Stimulated activated CD8-positive, alpha-beta memory T cell treated with anti-CD3 and anti-CD28 coated beads, Interleukin-15, amount 100 ng/mL, for 48 hours (primary cell): ENCODE measurements around the gene CCR6.
"Not testable (repeated sequence)": the region's sequence is repeated elsewhere in the genome, so short reads cannot be mapped to it uniquely, and the experiment has no call there.

Source experiments
- DNase-seq, 2 donors: peaks; one replicate each; pipeline ENCODE4 v3.0.0-alpha.2; 2020; ENCODE audit warnings: low read depth in 2 of 2

Gene CCR6

DNA sequence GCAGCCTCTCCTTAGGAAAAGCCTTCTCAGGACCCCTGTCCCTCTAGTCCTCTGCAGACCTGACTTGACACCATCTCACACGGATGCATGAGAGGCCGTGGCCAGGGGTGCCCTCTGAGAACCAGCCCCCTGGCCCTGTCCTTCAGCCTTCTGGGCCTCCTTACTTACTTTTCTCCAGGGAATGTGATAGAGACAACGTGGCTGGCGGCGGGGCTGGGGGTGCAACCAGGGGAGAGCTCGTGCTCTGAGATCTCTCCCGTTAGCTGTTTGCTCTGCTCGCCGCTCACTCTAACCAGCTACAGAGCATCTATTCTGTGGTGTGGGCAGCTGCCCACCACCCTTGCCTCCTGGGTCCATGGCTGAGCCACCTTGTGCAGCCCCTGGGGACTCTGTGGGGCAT lies 20.1 kb downstream of the CCR6 start:
- no peak for DNase-seq

GRCh38 chr6:167145461-167145860 lies 22.6 kb downstream of the CCR6 start:
- DNase-seq = no peak

- no peak for DNase-seq
Measured at GRCh38 chr6:167146135-167146534, 23.2 kb downstream of the CCR6 start.

- DNase-seq = no peak
Measured at GRCh38 chr6:167146977-167147376, 24.1 kb downstream of the CCR6 start.

GRCh38 chr6:167148021-167148420 lies 25.1 kb downstream of the CCR6 start:
- DNase-seq = no peak

DNA sequence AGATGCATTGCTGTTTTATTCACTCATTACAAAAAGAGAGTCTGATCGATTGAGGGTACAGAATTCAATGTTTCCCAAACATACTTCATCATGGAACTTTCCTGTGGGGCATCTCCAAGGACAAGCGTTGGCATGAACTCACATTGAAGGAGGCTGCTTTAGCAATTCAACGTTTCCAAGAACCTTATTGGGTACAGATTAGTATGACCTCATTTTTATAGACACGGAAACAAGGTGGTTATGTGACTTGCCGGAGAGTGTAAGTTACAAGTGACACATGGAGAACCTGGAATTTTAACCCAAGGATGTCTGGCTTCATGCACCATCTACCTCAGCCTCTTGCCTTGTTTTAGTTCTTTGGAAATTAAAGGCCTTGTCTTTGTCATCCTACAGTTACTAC lies 26.1 kb downstream of the CCR6 start:
- DNase-seq = no peak

DNA sequence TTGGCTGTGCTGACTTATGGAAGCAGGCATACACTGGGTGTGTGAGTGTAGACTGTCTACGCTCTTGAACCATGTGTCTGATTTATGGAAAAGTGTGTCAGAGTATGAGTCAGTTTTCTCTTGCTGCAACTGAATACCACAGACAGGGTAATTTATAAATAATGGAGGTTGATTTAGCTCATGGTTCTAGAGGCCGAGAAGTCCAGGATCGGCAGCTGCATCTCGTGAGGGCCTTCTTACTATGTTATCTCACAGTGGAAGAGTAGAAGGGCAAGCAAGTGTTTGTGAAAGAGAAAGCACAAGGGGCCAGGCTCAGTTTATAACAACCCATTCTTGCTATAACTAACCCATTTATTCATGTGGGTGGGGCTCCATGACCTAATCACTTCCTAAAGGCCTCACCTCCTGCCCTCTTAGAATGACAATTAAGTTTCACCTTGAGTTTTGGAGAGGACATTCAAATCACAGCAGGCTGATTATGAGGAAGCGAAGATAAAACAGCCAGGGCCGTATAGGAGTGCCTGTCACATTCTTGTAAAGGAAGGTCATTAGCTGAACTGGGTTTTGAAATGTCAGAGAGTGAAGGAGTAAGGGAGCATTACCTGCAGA lies 28.1 kb downstream of the CCR6 start:
- peak in 1 of 2 donors; percentile 9 for DNase-seq

- no peak for DNase-seq
Measured at GRCh38 chr6:167151648-167152047, 28.8 kb downstream of the CCR6 start.

- DNase-seq = peak in 1 of 2 donors; percentile 13
Measured at GRCh38 chr6:167152862-167153261, 30.0 kb downstream of the CCR6 start.

GRCh38 chr6:167153521-167153959 lies 30.6 kb downstream of the CCR6 start:
- DNase-seq = no peak

- DNase-seq = no peak
Measured at GRCh38 chr6:167154291-167154690, 31.4 kb downstream of the CCR6 start.

DNA sequence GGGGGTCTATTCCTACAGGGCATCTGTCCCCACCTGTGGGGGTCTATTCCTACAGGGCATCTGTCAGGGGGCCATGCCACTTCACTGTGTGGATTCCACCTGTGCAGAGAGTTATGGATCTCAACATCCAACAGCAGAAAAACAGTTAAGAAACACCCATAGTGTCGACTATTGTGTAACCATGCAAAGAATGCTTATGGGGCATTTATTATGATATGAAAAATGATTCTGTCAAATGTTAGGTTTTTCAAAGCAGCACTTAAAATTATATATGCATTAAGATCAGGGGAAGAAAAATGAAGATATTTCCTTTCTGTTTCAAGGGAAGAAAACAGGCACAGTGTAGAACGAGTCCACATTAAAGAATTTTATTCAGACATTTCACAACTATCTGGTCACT lies 32.0 kb downstream of the CCR6 start:
- DNase-seq = no peak

GRCh38 chr6:167157414-167157813 lies 34.5 kb downstream of the CCR6 start:
- no peak for DNase-seq

- DNase-seq = no peak
Measured at GRCh38 chr6:167157863-167158262, 35.0 kb downstream of the CCR6 start, which contains the start of gene GPR31. Gene GPR31 (minus strand): TSS chr6:167157980. CDS start chr6:167157831, 149 bp downstream.

DNA sequence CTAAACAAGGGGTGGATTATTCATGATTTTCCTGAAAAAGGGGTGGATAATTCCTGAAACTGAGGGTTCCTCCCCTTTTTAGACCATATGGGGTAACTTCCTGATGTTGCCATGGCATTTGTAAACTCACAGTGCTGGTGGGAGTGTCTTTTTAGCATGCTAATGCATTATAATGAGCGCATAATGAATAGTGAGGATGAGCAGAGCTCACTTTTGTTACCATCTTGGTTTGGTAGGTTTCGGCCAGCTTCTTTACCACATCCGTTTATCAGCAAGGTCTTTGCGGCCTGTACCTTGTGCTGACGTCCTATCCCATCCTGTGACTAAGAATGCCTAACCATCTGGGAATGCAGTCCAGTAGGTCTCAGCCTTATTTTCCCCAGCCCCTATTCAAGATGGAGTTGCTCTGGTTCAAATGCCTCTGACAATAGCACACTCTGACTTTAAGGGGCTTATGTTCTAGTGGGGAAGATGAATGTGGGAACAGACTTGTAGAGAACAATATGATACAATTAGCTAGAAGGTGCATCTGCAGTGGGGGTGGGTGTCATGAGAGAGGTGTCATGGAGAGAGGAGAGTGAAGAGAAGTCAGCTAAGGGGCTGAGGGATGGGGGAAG lies 39.1 kb downstream of the CCR6 start:
- no peak for DNase-seq

DNA sequence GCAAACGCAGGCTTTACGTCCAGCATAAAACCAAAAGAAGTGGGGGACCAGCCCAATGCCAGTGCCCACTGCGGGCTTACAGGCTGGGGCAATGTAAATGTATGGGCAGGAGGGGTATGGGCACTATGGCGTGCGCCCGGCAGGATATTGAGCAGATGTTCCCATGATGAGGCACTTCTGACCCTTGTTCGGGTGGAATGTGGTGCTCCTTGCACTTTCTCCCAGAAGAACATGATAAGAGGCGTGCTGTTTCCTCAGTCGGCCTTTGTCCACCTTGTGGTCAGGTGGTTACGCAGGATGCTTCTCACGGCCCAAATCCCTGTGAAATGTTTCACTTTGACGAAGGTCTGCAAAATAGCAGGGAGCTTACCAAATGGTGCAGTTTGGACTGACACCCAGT lies 39.7 kb downstream of the CCR6 start:
- no peak for DNase-seq

- no peak for DNase-seq
Measured at GRCh38 chr6:167163476-167164011, 40.6 kb downstream of the CCR6 start.

DNA sequence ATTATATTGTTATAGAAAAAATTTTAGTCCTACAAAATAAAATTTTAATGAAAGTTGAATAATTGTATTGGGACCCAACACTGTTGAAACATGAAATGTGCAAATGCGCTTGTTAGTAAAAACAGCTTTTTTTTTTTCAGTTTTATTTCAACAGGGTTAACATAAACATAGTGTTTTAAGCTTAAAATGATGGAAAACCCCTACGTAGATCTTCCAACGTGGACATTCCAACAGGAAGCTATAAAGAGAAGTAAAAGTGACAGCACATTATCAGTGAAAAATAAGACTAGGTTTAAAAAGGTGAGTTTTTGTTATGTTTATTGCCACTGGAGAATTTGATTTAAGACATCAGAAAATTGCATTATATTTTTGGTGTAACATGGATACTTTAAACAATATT lies 41.4 kb downstream of the CCR6 start:
- no peak for DNase-seq

- DNase-seq = no peak
Measured at GRCh38 chr6:167165858-167166471, 43.1 kb downstream of the CCR6 start.

GRCh38 chr6:167167699-167168098 lies 44.8 kb downstream of the CCR6 start:
- not testable (repeated sequence) for DNase-seq

DNA sequence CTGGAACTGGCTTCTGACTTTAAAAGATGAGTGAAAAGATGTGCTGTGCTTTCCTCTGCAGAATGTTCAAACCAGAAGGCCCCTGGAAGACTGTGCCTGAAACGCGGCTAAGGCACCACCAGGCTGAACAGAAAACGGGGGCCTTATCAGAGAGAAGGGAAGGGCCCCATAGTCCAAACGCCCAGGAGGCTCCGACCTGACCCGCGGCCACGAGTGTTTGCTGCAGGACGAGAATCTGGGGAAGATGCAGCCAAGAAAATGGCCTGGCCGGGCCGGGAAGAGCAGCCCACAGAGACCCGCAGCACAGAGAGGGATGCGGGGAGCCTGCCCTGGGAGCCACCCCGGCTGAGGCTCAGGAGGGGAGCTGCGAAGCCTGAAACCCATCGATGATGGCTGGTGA lies 45.4 kb downstream of the CCR6 start:
- not testable (repeated sequence) for DNase-seq

GRCh38 chr6:167169867-167170266 lies 47.0 kb downstream of the CCR6 start:
- DNase-seq = not testable (repeated sequence)

- not testable (repeated sequence) for DNase-seq
Measured at GRCh38 chr6:167171300-167171699, 48.4 kb downstream of the CCR6 start.
